WTC11 (cell line): ENCODE measurements around the gene SNX32. TPM values are rescaled to one million over a fixed set of nuclear protein-coding genes. Genes with fewer than 3 reads are reported as not detected.
"Not testable (repeated sequence)": the region's sequence is repeated elsewhere in the genome, so short reads cannot be mapped to it uniquely, and the experiment has no call there.

Experiments
- ATAC-seq: fragments of 200-7000 bp; cut with Tn5 transposase; 2 replicates; pipeline ENCODE4 v1.10.0; 2021; ENCODE audit warnings: mild to moderate bottlenecking, moderate library complexity
- CTCF ChIA-PET: fragments of 300-600 bp; sonication (Branson Sonifier 250); formaldehyde crosslinking; loops from one replicate; lab custom pipeline; 2021; ENCODE audit warnings: antibody characterized with exemption; lab: Charles Lee
- POLR2A ChIA-PET: fragments of 350-600 bp; sonication (Branson Sonifier 250); formaldehyde crosslinking; loops from one replicate; lab custom pipeline; 2021; ENCODE audit warnings: antibody characterized with exemption; lab: Charles Lee
- DNase-seq: peaks from one replicate; pipeline ENCODE4 v3.0.0; 2021; ENCODE audit warnings: low spot score
- H3K27ac Mint-ChIP-seq: 2 replicates; pipeline ENCODE4 v1.8.0; 2021; ENCODE audit warnings: mixed read lengths
- H3K27me3 Mint-ChIP-seq: 2 replicates; pipeline ENCODE4 v1.8.0; 2021; ENCODE audit warnings: low read depth, mild to moderate bottlenecking, moderate library complexity, mixed read lengths
- H3K36me3 Mint-ChIP-seq: 2 replicates; pipeline ENCODE4 v1.8.0; 2021; ENCODE audit warnings: mixed read lengths
- H3K4me1 Mint-ChIP-seq: 2 replicates; pipeline ENCODE4 v1.8.0; 2022; ENCODE audit warnings: mixed read lengths
- H3K4me3 Mint-ChIP-seq: 2 replicates; pipeline ENCODE4 v1.8.0; 2021; ENCODE audit warnings: mild to moderate bottlenecking, moderate library complexity, mixed read lengths
- H3K9me3 Mint-ChIP-seq: 2 replicates; pipeline ENCODE4 v1.8.0; 2021; ENCODE audit warnings: mixed read lengths
- CREB1 ChIP-seq: sonication (generic); formaldehyde crosslinking; IDR thresholded peaks from 2 replicates; pipeline ENCODE4 v1.8.0; 2023; ENCODE audit warnings: mild to moderate bottlenecking, missing genetic modification reagents
- CTCF ChIP-seq: fragments of 200-600 bp; IDR thresholded peaks from 2 replicates; pipeline ENCODE4 v1.8.0; 2022; ENCODE audit warnings: antibody characterized with exemption
- EMX1 ChIP-seq: fragments of 250-450 bp; sonication (Bioruptor Pico); IDR thresholded peaks from 2 replicates; pipeline ENCODE4 v1.8.0; 2021; ENCODE audit warnings: mild to moderate bottlenecking
- NFYB ChIP-seq: sonication (generic); formaldehyde crosslinking; conservative IDR thresholded peaks from 2 replicates; pipeline ENCODE4 v1.8.0; 2022; ENCODE audit warnings: low read depth, missing genetic modification reagents
- OVOL2 ChIP-seq: fragments of 250-450 bp; sonication (Bioruptor Pico); IDR thresholded peaks from 2 replicates; pipeline ENCODE4 v1.9.0; 2021; ENCODE audit warnings: mild to moderate bottlenecking, borderline replicate concordance
- ZNF671 ChIP-seq: fragments of 250-450 bp; sonication (Bioruptor Pico); IDR thresholded peaks from 2 replicates; pipeline ENCODE4 v1.8.0; 2021; ENCODE audit warnings: mild to moderate bottlenecking
- total RNA-seq: library from RNA; stranded (reverse); gene quantifications from 3 replicates; pipeline ENCODE4 v1.2.3, GENCODE V29; 2021
- TF ChIP-seq, protein P1 (sequence below): sonication (generic); formaldehyde crosslinking; IDR thresholded peaks from 2 replicates; pipeline ENCODE4 v1.8.0; 2023; ENCODE audit warnings: missing genetic modification reagents, mild to moderate bottlenecking, borderline replicate concordance
- TF ChIP-seq, protein P2 (sequence below): sonication (generic); formaldehyde crosslinking; IDR thresholded peaks from 2 replicates; pipeline ENCODE4 v1.8.1; 2023; ENCODE audit warnings: mild to moderate bottlenecking, missing genetic modification reagents
- TF ChIP-seq, protein P3 (sequence below): sonication (generic); formaldehyde crosslinking; IDR thresholded peaks from 2 replicates; pipeline ENCODE4 v1.8.1; 2022; ENCODE audit warnings: mild to moderate bottlenecking, missing genetic modification reagents, moderate library complexity, borderline replicate concordance
- TF ChIP-seq, protein P4 (sequence below): sonication (generic); formaldehyde crosslinking; conservative IDR thresholded peaks from 2 replicates; pipeline ENCODE4 v1.8.1; 2023; ENCODE audit warnings: mild to moderate bottlenecking, low read depth, missing genetic modification reagents, moderate library complexity

The SNX32 gene
- total RNA-seq, 1 experiment from 2014 or later, result 2.9 TPM

DNA sequence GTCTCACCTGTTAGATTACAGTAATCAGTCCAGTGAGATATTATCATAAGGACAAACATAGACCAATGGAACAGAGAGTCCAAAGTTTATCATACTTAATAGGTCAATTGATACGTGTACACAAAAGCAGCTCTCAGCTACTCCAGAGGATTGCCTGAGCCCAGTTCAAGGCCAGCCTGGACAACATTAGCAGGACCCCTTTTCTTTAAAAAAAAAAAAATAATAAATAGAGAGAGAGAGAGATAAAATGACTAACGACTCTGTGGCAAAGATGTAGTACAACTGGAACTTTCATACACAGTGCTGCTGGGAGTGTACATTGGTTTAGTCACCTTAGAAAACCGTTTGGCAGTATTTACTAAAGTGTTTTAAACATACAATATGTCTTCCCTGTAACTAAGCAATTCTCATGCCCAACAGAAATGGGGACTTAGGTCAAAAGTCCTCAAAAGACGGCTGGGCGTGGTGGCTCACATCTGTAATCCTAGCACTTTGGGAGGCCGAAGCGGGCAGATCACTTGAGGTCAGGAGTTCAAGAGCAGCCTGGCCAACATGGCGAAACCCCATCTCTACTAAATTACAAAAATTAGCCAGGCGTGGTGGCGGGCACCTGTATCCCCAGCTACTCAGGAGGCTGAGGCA lies 10.6 kb downstream of the SNX32 start (continued):
- TF ChIP-seq, protein P1, sequence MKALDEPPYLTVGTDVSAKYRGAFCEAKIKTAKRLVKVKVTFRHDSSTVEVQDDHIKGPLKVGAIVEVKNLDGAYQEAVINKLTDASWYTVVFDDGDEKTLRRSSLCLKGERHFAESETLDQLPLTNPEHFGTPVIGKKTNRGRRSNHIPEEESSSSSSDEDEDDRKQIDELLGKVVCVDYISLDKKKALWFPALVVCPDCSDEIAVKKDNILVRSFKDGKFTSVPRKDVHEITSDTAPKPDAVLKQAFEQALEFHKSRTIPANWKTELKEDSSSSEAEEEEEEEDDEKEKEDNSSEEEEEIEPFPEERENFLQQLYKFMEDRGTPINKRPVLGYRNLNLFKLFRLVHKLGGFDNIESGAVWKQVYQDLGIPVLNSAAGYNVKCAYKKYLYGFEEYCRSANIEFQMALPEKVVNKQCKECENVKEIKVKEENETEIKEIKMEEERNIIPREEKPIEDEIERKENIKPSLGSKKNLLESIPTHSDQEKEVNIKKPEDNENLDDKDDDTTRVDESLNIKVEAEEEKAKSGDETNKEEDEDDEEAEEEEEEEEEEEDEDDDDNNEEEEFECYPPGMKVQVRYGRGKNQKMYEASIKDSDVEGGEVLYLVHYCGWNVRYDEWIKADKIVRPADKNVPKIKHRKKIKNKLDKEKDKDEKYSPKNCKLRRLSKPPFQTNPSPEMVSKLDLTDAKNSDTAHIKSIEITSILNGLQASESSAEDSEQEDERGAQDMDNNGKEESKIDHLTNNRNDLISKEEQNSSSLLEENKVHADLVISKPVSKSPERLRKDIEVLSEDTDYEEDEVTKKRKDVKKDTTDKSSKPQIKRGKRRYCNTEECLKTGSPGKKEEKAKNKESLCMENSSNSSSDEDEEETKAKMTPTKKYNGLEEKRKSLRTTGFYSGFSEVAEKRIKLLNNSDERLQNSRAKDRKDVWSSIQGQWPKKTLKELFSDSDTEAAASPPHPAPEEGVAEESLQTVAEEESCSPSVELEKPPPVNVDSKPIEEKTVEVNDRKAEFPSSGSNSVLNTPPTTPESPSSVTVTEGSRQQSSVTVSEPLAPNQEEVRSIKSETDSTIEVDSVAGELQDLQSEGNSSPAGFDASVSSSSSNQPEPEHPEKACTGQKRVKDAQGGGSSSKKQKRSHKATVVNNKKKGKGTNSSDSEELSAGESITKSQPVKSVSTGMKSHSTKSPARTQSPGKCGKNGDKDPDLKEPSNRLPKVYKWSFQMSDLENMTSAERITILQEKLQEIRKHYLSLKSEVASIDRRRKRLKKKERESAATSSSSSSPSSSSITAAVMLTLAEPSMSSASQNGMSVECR, result no peak
- no peak for TF ChIP-seq CTCF
- TF ChIP-seq, protein P2, sequence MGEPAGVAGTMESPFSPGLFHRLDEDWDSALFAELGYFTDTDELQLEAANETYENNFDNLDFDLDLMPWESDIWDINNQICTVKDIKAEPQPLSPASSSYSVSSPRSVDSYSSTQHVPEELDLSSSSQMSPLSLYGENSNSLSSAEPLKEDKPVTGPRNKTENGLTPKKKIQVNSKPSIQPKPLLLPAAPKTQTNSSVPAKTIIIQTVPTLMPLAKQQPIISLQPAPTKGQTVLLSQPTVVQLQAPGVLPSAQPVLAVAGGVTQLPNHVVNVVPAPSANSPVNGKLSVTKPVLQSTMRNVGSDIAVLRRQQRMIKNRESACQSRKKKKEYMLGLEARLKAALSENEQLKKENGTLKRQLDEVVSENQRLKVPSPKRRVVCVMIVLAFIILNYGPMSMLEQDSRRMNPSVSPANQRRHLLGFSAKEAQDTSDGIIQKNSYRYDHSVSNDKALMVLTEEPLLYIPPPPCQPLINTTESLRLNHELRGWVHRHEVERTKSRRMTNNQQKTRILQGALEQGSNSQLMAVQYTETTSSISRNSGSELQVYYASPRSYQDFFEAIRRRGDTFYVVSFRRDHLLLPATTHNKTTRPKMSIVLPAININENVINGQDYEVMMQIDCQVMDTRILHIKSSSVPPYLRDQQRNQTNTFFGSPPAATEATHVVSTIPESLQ (CRISPR knock-in tag), result no peak
- TF ChIP-seq, protein P3, sequence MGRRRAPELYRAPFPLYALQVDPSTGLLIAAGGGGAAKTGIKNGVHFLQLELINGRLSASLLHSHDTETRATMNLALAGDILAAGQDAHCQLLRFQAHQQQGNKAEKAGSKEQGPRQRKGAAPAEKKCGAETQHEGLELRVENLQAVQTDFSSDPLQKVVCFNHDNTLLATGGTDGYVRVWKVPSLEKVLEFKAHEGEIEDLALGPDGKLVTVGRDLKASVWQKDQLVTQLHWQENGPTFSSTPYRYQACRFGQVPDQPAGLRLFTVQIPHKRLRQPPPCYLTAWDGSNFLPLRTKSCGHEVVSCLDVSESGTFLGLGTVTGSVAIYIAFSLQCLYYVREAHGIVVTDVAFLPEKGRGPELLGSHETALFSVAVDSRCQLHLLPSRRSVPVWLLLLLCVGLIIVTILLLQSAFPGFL (CRISPR knock-in tag), result no peak
- TF ChIP-seq, protein P4, sequence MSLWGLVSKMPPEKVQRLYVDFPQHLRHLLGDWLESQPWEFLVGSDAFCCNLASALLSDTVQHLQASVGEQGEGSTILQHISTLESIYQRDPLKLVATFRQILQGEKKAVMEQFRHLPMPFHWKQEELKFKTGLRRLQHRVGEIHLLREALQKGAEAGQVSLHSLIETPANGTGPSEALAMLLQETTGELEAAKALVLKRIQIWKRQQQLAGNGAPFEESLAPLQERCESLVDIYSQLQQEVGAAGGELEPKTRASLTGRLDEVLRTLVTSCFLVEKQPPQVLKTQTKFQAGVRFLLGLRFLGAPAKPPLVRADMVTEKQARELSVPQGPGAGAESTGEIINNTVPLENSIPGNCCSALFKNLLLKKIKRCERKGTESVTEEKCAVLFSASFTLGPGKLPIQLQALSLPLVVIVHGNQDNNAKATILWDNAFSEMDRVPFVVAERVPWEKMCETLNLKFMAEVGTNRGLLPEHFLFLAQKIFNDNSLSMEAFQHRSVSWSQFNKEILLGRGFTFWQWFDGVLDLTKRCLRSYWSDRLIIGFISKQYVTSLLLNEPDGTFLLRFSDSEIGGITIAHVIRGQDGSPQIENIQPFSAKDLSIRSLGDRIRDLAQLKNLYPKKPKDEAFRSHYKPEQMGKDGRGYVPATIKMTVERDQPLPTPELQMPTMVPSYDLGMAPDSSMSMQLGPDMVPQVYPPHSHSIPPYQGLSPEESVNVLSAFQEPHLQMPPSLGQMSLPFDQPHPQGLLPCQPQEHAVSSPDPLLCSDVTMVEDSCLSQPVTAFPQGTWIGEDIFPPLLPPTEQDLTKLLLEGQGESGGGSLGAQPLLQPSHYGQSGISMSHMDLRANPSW (CRISPR knock-in tag), result no peak

DNA sequence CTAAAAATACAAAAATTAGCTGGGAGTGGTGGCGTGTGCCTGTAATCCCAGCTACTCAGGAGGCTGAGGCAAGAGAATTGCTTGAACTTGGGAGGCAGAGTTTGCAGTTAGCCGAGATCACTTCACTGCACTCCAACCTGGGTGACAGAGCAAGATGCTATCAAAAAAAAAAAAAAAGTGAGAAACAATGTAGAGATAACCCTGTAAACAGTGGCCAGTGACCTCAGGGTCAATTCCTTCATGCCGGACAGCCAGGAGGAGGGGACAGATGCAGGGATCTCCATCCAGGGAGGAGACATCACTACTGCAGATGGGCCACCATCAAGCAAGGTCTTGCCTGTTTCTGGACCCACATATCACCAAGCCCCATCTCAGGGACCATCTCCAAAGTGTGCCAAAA lies 14.0 kb downstream of the SNX32 start:
- Mint-ChIP-seq H3K27ac (no peak overlapping the region), H3K27me3 (peaks cover 13% of the 10 kb centered on the region), H3K9me3 (peaks cover 6% of the 10 kb centered on the region; the same call in 1 of the 2 replicates), H3K4me1 (peaks cover 11% of the 10 kb centered on the region), H3K4me3 (no peak overlapping the region)
- no peak for DNase-seq
- POLR2A ChIA-PET, result no interaction called here
- CTCF ChIA-PET, result interaction anchor here (0.7 to 3.5 kb wide), 5 partner anchors 12 to 1441 kb away, joined by 3 to 14 read pairs (median 9); partner anchors contain the start of genes ANKRD13D, FIBP and MUS81
- no peak for TF ChIP-seq NFYB (CRISPR knock-in tag)
- no peak for TF ChIP-seq EMX1
- TF ChIP-seq, protein P1, result no peak
- no peak for TF ChIP-seq OVOL2 (CRISPR knock-in tag)
- no peak for TF ChIP-seq CREB1 (CRISPR knock-in tag)
- no peak for TF ChIP-seq ZNF671 (CRISPR knock-in tag)
- TF ChIP-seq, all 79 proteins: peak for 0
- H3K36me3 Mint-ChIP-seq, result peaks cover 14% of the 10 kb centered on the region
- ATAC-seq, result no peak

GRCh38 chr11:65848693-65849092 lies 14.9 kb downstream of the SNX32 start:
- DNase-seq, H3K27ac Mint-ChIP-seq, ATAC-seq, H3K9me3 Mint-ChIP-seq, H3K4me3 Mint-ChIP-seq: not testable (repeated sequence)
- POLR2A ChIA-PET, result interaction anchor here (0.7 kb wide), 1 partner anchor 499 kb away, joined by 3 read pairs; the partner anchor contains the start of gene B4GAT1
- Mint-ChIP-seq H3K4me1 (peaks cover 11% of the 10 kb centered on the region), H3K36me3 (peaks cover 22% of the 10 kb centered on the region), H3K27me3 (peaks cover 13% of the 10 kb centered on the region)
- CTCF ChIA-PET, result interaction anchor here (0.7 to 6.3 kb wide), 9 partner anchors 11 to 137 kb away, joined by 3 to 134 read pairs (median 12); partner anchors contain the start of genes AP5B1, CCDC85B, FIBP and KAT5
